K562 (cell line): ENCODE data around the gene C2CD2. TPM values are rescaled to one million over a fixed set of nuclear protein-coding genes. Genes with fewer than 3 reads are reported as not detected.

Source experiments
- ATAC-seq: fragments of 200-7000 bp; cut with Tn5 transposase; 3 replicates; pipeline ENCODE4 v1.9.1; 2020; ENCODE audit warnings: moderate library complexity
- BruUV-seq: library from RNA; stranded (reverse); fragments of 400-500 nt; replicated peaks from 2 replicates; lab custom pipeline; 2021; lab: Mats Ljungman, UMichigan
- CTCF ChIA-PET: fragments of 300-600 bp; formaldehyde crosslinking; extraction: SDS; loops from one replicate; lab custom pipeline; 2021; ENCODE audit warnings: low intra/inter-chr PET ratio; lab: Yijun Ruan, JAX
- POLR2A ChIA-PET: fragments of 300-600, 350-650 bp; sonication (Branson Sonifier 250); formaldehyde crosslinking; extraction: SDS; loops from one replicate; lab custom pipeline; 2021; ENCODE audit warnings: antibody characterized with exemption, inconsistent platforms; lab: Yijun Ruan, JAX
- DNase-seq, 4 experiments: peaks; one replicate each; pipeline versions ENCODE4 v3.0.0 to v3.0.0-alpha.2; 2011 to 2018; ENCODE audit warnings: low spot score in 3 of 4, mixed read lengths in 3 of 4; ENCODE audit errors: extremely low read depth in 1 of 4
- FAIRE-seq: peaks from 2 replicates; lab custom pipeline; 2011; peaks lifted over from hg19 to GRCh38; lab: Jason Lieb, UNC
- H2AFZ ChIP-seq: 2 replicates; pipeline ENCODE4 v1.6.0; 2011; ENCODE audit warnings: low read depth, low read length, control low read depth, inconsistent platforms
- H3K27ac ChIP-seq: fragments of 200-600 bp; 3 replicates; pipeline ENCODE4 v1.8.0; 2011; ENCODE audit warnings: low read depth, mild to moderate bottlenecking, control low read depth, inconsistent platforms, low read length, moderate library complexity, mixed read lengths; ENCODE audit errors: extremely low read depth
- H3K27me3 ChIP-seq, 2 experiments: fragments of 300-600 bp in 1 of 2; 2 replicates in 1 of 2; 3 replicates in 1 of 2; pipeline versions ENCODE4 v1.6.0 to v1.8.0; 2011; ENCODE audit warnings: inconsistent platforms in 2 of 2, low read length in 2 of 2, mild to moderate bottlenecking in 1 of 2, mixed read lengths in 1 of 2, moderate library complexity in 1 of 2; ENCODE audit not compliant: control insufficient read depth in 2 of 2, insufficient read depth in 2 of 2
- H3K36me3 ChIP-seq: fragments of 300-600 bp; 3 replicates; pipeline ENCODE4 v1.8.0; 2011; ENCODE audit warnings: mild to moderate bottlenecking, low read length, inconsistent platforms; ENCODE audit not compliant: control insufficient read depth, insufficient read depth
- H3K4me1 ChIP-seq, 2 experiments: fragments of 200-600 bp in 1 of 2; replicated peaks in 1 of 2; 2 replicates in 1 of 2; 3 replicates in 1 of 2; pipeline versions ENCODE4 v1.5.1 to v1.8.0; 2011; ENCODE audit warnings: inconsistent platforms in 2 of 2, low read length in 2 of 2, mild to moderate bottlenecking in 1 of 2, mixed read lengths in 1 of 2, moderate library complexity in 1 of 2; ENCODE audit not compliant: control insufficient read depth in 2 of 2, insufficient read depth in 2 of 2
- H3K4me2 ChIP-seq: 2 replicates; pipeline ENCODE4 v1.6.1; 2011; ENCODE audit warnings: low read length, control low read depth, inconsistent platforms, mixed read lengths; ENCODE audit not compliant: insufficient read depth
- H3K4me3 ChIP-seq: fragments of 200-600 bp; sonication (generic), shearing (Covaris generic); 2 replicates; pipeline ENCODE4 v1.5.1; 2016; ENCODE audit warnings: control low read depth, inconsistent platforms
- H3K79me2 ChIP-seq: fragments of 200-600 bp; 3 replicates; pipeline ENCODE4 v1.8.0; 2011; ENCODE audit warnings: low read length, inconsistent platforms; ENCODE audit not compliant: control insufficient read depth, insufficient read depth
- H3K9ac ChIP-seq, 2 experiments: 2 replicates each; pipeline versions ENCODE4 v1.6.0 to v1.6.1; 2011; ENCODE audit warnings: low read depth in 2 of 2, low read length in 2 of 2, control low read depth in 1 of 2, inconsistent platforms in 1 of 2, mild to moderate bottlenecking in 1 of 2, mixed read lengths in 1 of 2; ENCODE audit not compliant: insufficient read depth in 1 of 2
- H3K9me1 ChIP-seq: one replicate; pipeline ENCODE4 v1.6.0; 2011; ENCODE audit warnings: inconsistent platforms, mild to moderate bottlenecking, low read length, moderate library complexity; ENCODE audit not compliant: control insufficient read depth, insufficient read depth
- H3K9me3 ChIP-seq: replicated peaks from 2 replicates; pipeline ENCODE4 v1.5.1; 2011; ENCODE audit warnings: low read depth, low read length, inconsistent platforms; ENCODE audit not compliant: control insufficient read depth, insufficient read depth
- H4K20me1 ChIP-seq: replicated peaks from 2 replicates; pipeline ENCODE4 v1.6.1; 2011; ENCODE audit warnings: low read length, inconsistent platforms, mixed read lengths; ENCODE audit not compliant: control insufficient read depth, insufficient read depth
- MNT ChIP-seq, 2 experiments: fragments of 450-650 bp; conservative IDR thresholded peaks; 2 replicates each; pipeline ENCODE4 v1.6.1; 2017; ENCODE audit warnings: mild to moderate bottlenecking in 2 of 2, moderate library complexity in 2 of 2
- POLR3A ChIP-seq: IDR thresholded peaks from 2 replicates; pipeline ENCODE4 v1.6.1; 2011; ENCODE audit warnings: borderline replicate concordance, mild to moderate bottlenecking, moderate library complexity; ENCODE audit not compliant: insufficient read length, insufficient read depth; ENCODE audit errors: extremely low read depth
- ZBTB11 ChIP-seq, 3 experiments: fragments of 200-800 bp in 1 of 3; fragments of 250-450 bp in 1 of 3; fragments of 450-650 bp in 1 of 3; sonication (Bioruptor Pico) in 1 of 3; sonication (Bioruptor generic) in 1 of 3; formaldehyde crosslinking in 1 of 3; IDR thresholded peaks; 2 replicates each; pipeline versions ENCODE4 v1.6.1 to v1.8.0; 2016 to 2022; ENCODE audit warnings: mild to moderate bottlenecking in 2 of 3, missing genetic modification characterization in 2 of 3, missing compliant biosample characterization in 1 of 3, moderate library complexity in 1 of 3
- ZNF146 ChIP-seq: IDR thresholded peaks from one replicate; pipeline ENCODE4 v1.6.1; 2018; ENCODE audit warnings: missing compliant biosample characterization; ENCODE audit not compliant: unreplicated experiment
- ZNF740 ChIP-seq, 3 experiments: fragments of 200-800 bp in 1 of 3; sonication (Bioruptor generic) in 1 of 3; sonication (generic) in 1 of 3; formaldehyde crosslinking in 1 of 3; IDR thresholded peaks; 2 replicates each; pipeline versions ENCODE4 v1.6.1 to v1.8.0; 2016 to 2022; ENCODE audit warnings: mild to moderate bottlenecking in 2 of 3, missing compliant biosample characterization in 2 of 3, missing genetic modification characterization in 2 of 3, missing genetic modification reagents in 1 of 3
- WGBS: fragments of 100-300 bp; shearing (Covaris generic); methylation state at CpG from one replicate; pipeline ENCODE4 v1.1.6; 2016; ENCODE audit warnings: low coverage, mixed read lengths; ENCODE audit not compliant: insufficient coverage; ENCODE audit errors: missing lambda C conversion rate; 5-methylcytosine and 5-hydroxymethylcytosine counted together
- in situ Hi-C: fragments of 300-500 bp; cut with MboI; formaldehyde crosslinking; loops from 4 replicates; pipeline ENCODE4 v1.15.0; 2018; ENCODE audit warnings: inconsistent platforms, mixed read lengths
- intact Hi-C: fragments of 100-400 bp; cut with micrococcal nuclease; formaldehyde crosslinking; loops from 2 replicates; pipeline ENCODE4 v1.14.2; 2022
- polyA plus RNA-seq, 8 experiments: library from polyadenylated mRNA; depleted of rRNA in 4 of 8; stranded (reverse) in 5 of 8; unstranded in 3 of 8; fragments of >200 nt; fragmentation: Nextera tagmentation in 2 of 8; fragmentation: Illumina TruSeq in 1 of 8; extraction: Ambion mirVana in 2 of 8; extraction: Trizol in 1 of 8; gene quantifications; 2 replicates each; pipeline versions ENCODE4 v1.2.1 to v1.2.3, GENCODE V29; 2011 to 2014; ENCODE audit warnings: inconsistent platforms in 1 of 8, missing spikeins in 1 of 8
- total RNA-seq, 7 experiments: library from RNA; depleted of rRNA in 6 of 7; stranded (reverse); fragments of >200 nt in 6 of 7; fragmentation: Illumina TruSeq in 2 of 7; extraction: Trizol in 2 of 7; gene quantifications; 2 replicates each; pipeline versions ENCODE4 v1.2.1 to v1.2.3, GENCODE V29; 2011 to 2021; ENCODE audit warnings: low replicate concordance in 1 of 7

Gene C2CD2
- total and polyA plus RNA-seq, 9 of the 15 experiments (the other 6 are each of a cell fraction or from before 2014, with no cell fraction given) = 1.3 to 21.6 (median 12.1) TPM

DNA sequence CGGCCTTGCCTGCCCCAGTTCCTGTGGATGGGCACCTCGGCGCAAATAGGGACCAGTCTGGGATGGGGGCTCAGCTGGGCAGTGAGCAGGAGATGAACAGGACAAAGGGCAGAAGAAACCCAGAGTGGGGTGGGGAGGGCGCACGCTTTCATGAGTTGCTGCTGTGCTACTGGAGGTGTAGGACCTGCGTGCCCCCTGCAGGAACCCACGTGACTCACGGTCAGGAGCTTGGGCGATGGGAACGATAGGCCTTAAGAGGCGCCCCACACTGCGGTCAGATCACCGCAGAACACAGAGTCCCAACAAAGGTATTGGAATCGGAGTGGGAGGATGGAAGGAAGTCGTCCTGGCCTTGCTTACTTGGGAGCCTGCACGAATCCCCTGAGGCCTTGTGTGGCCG is 91.8 kb downstream of the C2CD2 start:
- Histone ChIP-seq H3K9me1 (peaks cover 3% of the 10 kb centered on the region), H3K9ac (peak overlapping the region in 1 of 2 experiments; percentile 38; a peak in 1 of 4 replicates), H3K27ac (no peak overlapping the region), H2AFZ (no peak overlapping the region), H3K4me1 (peaks cover 18 to 24% of the 10 kb centered on the region in 2 experiments; a peak in 4 of 5 replicates), H3K36me3 (peaks cover 21% of the 10 kb centered on the region; the same call in 1 of the 3 replicates), H4K20me1 (no peaks in the 10 kb centered on the region), H3K79me2 (peaks cover 11% of the 10 kb centered on the region; the same call in 2 of the 3 replicates), H3K4me2 (no peak overlapping the region), H3K4me3 (no peak overlapping the region), H3K9me3 (no peaks in the 10 kb centered on the region), H3K27me3 (no peaks in the 10 kb centered on the region)
- no peak for FAIRE-seq
- POLR2A ChIA-PET = interaction anchor here (1.0 kb wide), 1 partner anchor 10 kb away, joined by 3 read pairs; no protein-coding TSS in a partner anchor
- 91% methylated on average over 17 of the region's 17 CpGs for WGBS
- no peak for ATAC-seq
- BruUV-seq = no TSS peak
- intact Hi-C loops = no loop called here
- CTCF ChIA-PET = no interaction called here
- DNase-seq = no peak
- TF ChIP-seq MNT (conservative IDR thresholded peaks at IDR 0.05) = no peak
- TF ChIP-seq ZNF146 (CRISPR knock-in tag) = no peak
- in situ Hi-C loops = no loop called here

GRCh38 chr21:41861255-41861654 is 92.6 kb downstream of the C2CD2 start:
- ChIA-PET POLR2A (interaction anchor here (1.0 kb wide), 1 partner anchor 11 kb away, joined by 3 read pairs; no protein-coding TSS in a partner anchor), CTCF (no interaction called here)
- 85% methylated on average over 4 of the region's 4 CpGs for WGBS
- TF ChIP-seq ZBTB11 (CRISPR knock-in tag; IDR thresholded peaks at IDR 0.05) (peak in 2 of 3 experiments; percentile 44 to 69; a peak in 3 of 6 replicates), POLR3A (no peak), ZNF740 (CRISPR knock-in tag; IDR thresholded peaks at IDR 0.05) (0 out of 2 replicates have a peak, but pooled peaks have one; percentile 59), ZNF740 (tag; IDR thresholded peaks at IDR 0.05) (no peak)
- intact Hi-C loops (no loop called here), in situ Hi-C loops (no loop called here)
- FAIRE-seq = no peak
- Histone ChIP-seq H3K4me3 (no peak overlapping the region), H3K9me1 (peaks cover 3% of the 10 kb centered on the region), H3K4me1 (peaks cover 13 to 19% of the 10 kb centered on the region in 2 experiments; a peak in 4 of 5 replicates), H3K4me2 (no peak overlapping the region), H3K36me3 (peaks cover 28% of the 10 kb centered on the region; the same call in 1 of the 3 replicates), H3K79me2 (peaks cover 11% of the 10 kb centered on the region; the same call in 2 of the 3 replicates), H3K27me3 (no peaks in the 10 kb centered on the region), H2AFZ (no peak overlapping the region), H3K9ac (no peak overlapping the region), H3K27ac (no peak overlapping the region), H4K20me1 (no peaks in the 10 kb centered on the region), H3K9me3 (no peaks in the 10 kb centered on the region)
- DNase-seq = no peak
- ATAC-seq = no peak
- BruUV-seq = no TSS peak
